OCI-LY3 (cell line): ENCODE results near the gene SHISAL2A.

Experiments
- EZH2phosphoT487 ChIP-seq: fragments of 200-600 bp; shearing (Covaris generic); IDR thresholded peaks from 2 replicates; pipeline ENCODE4 v1.6.1; 2018; ENCODE audit warnings: antibody characterized with exemption, mixed run types, low read depth
- TF ChIP-seq, protein P1 (sequence below): fragments of 200-600, 300-600 bp; sonication (generic); IDR thresholded peaks from 2 replicates; pipeline ENCODE4 v1.5.1; 2014; ENCODE audit warnings: antibody characterized with exemption, low read length, low read depth

GRCh38 chr1:52653207-52653849, 20.4 kb downstream of the SHISAL2A start:
- TF ChIP-seq, protein P1, sequence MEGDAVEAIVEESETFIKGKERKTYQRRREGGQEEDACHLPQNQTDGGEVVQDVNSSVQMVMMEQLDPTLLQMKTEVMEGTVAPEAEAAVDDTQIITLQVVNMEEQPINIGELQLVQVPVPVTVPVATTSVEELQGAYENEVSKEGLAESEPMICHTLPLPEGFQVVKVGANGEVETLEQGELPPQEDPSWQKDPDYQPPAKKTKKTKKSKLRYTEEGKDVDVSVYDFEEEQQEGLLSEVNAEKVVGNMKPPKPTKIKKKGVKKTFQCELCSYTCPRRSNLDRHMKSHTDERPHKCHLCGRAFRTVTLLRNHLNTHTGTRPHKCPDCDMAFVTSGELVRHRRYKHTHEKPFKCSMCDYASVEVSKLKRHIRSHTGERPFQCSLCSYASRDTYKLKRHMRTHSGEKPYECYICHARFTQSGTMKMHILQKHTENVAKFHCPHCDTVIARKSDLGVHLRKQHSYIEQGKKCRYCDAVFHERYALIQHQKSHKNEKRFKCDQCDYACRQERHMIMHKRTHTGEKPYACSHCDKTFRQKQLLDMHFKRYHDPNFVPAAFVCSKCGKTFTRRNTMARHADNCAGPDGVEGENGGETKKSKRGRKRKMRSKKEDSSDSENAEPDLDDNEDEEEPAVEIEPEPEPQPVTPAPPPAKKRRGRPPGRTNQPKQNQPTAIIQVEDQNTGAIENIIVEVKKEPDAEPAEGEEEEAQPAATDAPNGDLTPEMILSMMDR = no peak
- TF ChIP-seq EZH2phosphoT487 = no peak
